ENCODE data around the gene ELN. TPM values are rescaled to one million over a fixed set of nuclear protein-coding genes. Genes with fewer than 3 reads are reported as not detected.

The ELN gene
- total RNA-seq, 2 donors from 2014 or later: 92.6 to 131 TPM

DNA sequence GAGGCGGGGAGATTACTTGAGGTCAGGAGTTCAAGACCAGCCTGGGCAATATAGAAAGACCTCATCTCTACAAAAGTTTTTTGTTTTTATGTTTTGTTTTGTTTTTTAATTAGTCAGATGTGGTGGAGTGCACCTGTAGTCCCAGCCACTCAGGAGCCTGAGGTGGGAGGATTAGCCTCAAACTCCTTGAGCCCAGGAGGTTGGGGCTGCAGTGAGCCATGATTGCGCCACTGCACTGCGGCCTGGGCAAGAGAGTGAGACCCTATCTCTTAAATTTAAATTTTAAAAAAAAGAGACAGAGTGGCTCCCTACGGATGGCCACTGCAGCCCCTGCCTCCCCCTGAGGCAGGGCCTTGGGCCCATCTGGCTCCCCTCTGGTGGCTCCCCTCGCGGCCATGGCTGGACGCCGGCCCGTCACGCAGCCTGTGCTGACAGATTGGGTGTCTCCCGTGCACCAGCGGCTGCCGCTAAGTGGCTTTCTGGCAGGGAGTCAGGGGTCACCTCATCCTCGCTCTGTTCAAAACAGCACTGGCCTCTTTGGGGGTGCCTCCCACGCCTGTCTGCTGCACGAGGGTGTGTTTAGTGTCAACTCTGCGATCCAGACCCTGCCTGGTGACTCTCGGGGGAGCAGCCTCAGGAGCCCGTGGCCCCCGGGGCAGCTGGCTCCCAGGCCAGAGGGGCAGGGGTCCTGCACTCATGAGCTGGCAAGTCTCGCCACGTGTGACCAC lies 44.4 kb upstream of the ELN start:
- H3K27me3 ChIP-seq: no peaks in the 10 kb centered on the region
- H3K4me1 ChIP-seq: peaks cover 9% of the 10 kb centered on the region
- no peaks in the 10 kb centered on the region for H3K9me3 ChIP-seq
- ATAC-seq (no peak), DNase-seq (peak in 1 of 4 donors; percentile 17)
- TF ChIP-seq POLR2A (IDR thresholded peaks at IDR 0.05): no peak
- TF ChIP-seq, protein P1, sequence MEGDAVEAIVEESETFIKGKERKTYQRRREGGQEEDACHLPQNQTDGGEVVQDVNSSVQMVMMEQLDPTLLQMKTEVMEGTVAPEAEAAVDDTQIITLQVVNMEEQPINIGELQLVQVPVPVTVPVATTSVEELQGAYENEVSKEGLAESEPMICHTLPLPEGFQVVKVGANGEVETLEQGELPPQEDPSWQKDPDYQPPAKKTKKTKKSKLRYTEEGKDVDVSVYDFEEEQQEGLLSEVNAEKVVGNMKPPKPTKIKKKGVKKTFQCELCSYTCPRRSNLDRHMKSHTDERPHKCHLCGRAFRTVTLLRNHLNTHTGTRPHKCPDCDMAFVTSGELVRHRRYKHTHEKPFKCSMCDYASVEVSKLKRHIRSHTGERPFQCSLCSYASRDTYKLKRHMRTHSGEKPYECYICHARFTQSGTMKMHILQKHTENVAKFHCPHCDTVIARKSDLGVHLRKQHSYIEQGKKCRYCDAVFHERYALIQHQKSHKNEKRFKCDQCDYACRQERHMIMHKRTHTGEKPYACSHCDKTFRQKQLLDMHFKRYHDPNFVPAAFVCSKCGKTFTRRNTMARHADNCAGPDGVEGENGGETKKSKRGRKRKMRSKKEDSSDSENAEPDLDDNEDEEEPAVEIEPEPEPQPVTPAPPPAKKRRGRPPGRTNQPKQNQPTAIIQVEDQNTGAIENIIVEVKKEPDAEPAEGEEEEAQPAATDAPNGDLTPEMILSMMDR (IDR thresholded peaks at IDR 0.05): no peak
- no peak overlapping the region for H3K27ac ChIP-seq
- intact Hi-C loops (cut with DNase I): no loop called here
- no peaks in the 10 kb centered on the region for H3K36me3 ChIP-seq (replicated peaks in 1 of 2; ENCODE audit: insufficient read depth in 1 of 2, low read depth in 2 of 2)
- WGBS, 2 donors: 90% methylated on average over 5 to 22 of the region's 22 CpGs
- H3K4me3 ChIP-seq: no peak overlapping the region

DNA sequence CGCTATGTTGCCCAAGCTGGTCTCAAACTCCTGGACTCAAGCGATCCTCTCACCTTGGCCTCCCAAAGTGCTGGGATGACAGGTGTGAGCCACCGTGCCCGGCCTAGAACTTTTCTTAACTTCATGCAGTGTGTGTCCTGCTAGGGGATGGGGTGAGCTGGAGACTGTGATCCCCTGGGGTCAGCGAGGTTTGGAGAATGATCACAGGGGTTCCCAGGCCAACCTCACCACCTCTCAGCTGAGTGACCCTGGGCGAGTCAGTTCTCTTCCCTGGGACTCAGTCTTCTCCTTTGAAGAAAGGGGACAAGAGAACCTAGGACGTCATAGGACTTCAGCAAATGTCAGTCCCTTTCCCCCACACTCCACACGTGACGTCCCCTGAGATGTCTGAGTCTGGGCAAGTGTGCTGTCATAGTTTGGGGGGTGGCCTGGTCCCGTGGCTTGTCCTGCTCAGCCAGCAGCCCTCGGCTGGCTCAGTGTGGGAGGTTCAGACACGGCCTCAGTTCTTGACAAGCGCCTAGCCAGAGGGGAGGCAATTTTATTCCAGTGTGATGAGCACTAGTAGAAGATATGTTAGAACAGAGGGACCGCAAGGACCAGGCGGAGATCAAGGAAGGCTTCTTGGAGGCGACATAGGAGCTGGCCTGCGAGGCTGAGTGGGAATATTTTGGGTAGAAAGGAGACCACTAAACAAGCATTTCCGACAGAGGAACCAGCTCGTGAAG lies 43.3 kb upstream of the ELN start:
- DNase-seq (no peak), ATAC-seq (no peak)
- Histone ChIP-seq H3K27ac (no peak overlapping the region), H3K27me3 (no peaks in the 10 kb centered on the region), H3K9me3 (no peaks in the 10 kb centered on the region), H3K4me3 (no peak overlapping the region), H3K36me3 (replicated peaks in 1 of 2; ENCODE audit: insufficient read depth in 1 of 2, low read depth in 2 of 2) (no peaks in the 10 kb centered on the region), H3K4me1 (no peaks in the 10 kb centered on the region)
- no peak for TF ChIP-seq POLR2A (IDR thresholded peaks at IDR 0.05)
- TF ChIP-seq, protein P1 (IDR thresholded peaks at IDR 0.05): no peak
- WGBS, 2 donors: 81 to 86% methylated on average over 17 to 19 of the region's 19 CpGs
- intact Hi-C loops (cut with DNase I): no loop called here

DNA sequence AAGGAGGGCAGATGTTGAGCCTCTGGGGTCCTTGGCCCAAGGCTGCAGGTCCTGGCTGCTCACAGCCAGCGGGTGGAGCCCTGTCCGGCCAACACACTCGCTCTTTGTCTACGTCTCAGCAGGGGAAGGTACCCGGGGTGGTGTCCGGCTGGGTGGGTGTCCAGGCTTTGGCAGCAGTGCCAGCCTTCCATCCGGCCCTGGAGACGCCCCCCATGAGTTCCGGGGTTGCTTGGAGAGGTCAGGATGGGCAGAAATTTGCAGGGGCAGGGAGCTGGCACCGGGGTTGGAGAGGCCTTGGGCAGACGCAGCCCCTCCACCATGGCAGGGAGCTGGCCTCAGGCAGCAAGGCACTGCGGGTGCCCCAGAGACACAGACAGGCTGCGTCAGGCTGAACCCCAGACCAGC lies 42.2 kb upstream of the ELN start:
- H3K27ac ChIP-seq: no peak overlapping the region
- no peak for DNase-seq
- 80 to 100% methylated on average over 1 to 13 of the region's 13 CpGs for WGBS, 2 donors
- no peaks in the 10 kb centered on the region for H3K4me1 ChIP-seq
- no peaks in the 10 kb centered on the region for H3K27me3 ChIP-seq
- H3K4me3 ChIP-seq: no peak overlapping the region
- ATAC-seq: no peak
- no peaks in the 10 kb centered on the region for H3K36me3 ChIP-seq (replicated peaks in 1 of 2; ENCODE audit: insufficient read depth in 1 of 2, low read depth in 2 of 2)
- no peak for TF ChIP-seq POLR2A (IDR thresholded peaks at IDR 0.05)
- TF ChIP-seq, protein P1 (IDR thresholded peaks at IDR 0.05): no peak
- no peaks in the 10 kb centered on the region for H3K9me3 ChIP-seq
- intact Hi-C loops (cut with DNase I): no loop called here

DNA sequence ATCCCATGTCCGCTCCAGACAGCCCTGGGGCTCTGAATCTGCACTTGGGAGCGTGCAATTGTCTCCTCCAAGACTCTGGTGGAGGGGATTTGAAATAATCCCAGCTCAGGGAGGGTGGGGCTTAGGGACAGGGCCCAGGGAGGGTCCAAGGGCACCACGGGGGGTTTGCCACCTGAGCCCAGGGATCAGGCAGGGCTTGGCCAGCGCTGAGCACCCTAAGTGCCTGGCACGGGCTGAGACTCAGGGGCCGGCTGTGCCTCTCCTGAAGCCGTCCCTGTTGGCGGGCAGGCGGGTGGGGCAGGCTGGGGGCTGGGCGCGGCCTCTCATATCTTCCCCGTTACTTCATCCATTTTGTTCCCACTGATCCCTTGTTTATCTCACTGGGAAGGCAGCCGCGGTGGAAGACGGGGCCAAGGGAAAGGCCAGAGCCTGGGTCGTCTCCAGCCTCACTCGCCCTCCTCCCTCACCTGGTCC lies 41.8 kb upstream of the ELN start:
- H3K36me3 ChIP-seq (replicated peaks in 1 of 2; ENCODE audit: insufficient read depth in 1 of 2, low read depth in 2 of 2): no peaks in the 10 kb centered on the region
- no peaks in the 10 kb centered on the region for H3K27me3 ChIP-seq
- no peaks in the 10 kb centered on the region for H3K9me3 ChIP-seq
- no peaks in the 10 kb centered on the region for H3K4me1 ChIP-seq
- TF ChIP-seq, protein P1 (IDR thresholded peaks at IDR 0.05): no peak
- no peak for TF ChIP-seq POLR2A (IDR thresholded peaks at IDR 0.05)
- H3K27ac ChIP-seq: no peak overlapping the region
- ATAC-seq (no peak), DNase-seq (no peak)
- H3K4me3 ChIP-seq: no peak overlapping the region
- intact Hi-C loops (cut with DNase I): no loop called here
- WGBS, 2 donors: 83 to 86% methylated on average over 12 to 17 of the region's 17 CpGs
